Measurements from ENCODE around the gene PGGHG.

PGGHG gene

DNA sequence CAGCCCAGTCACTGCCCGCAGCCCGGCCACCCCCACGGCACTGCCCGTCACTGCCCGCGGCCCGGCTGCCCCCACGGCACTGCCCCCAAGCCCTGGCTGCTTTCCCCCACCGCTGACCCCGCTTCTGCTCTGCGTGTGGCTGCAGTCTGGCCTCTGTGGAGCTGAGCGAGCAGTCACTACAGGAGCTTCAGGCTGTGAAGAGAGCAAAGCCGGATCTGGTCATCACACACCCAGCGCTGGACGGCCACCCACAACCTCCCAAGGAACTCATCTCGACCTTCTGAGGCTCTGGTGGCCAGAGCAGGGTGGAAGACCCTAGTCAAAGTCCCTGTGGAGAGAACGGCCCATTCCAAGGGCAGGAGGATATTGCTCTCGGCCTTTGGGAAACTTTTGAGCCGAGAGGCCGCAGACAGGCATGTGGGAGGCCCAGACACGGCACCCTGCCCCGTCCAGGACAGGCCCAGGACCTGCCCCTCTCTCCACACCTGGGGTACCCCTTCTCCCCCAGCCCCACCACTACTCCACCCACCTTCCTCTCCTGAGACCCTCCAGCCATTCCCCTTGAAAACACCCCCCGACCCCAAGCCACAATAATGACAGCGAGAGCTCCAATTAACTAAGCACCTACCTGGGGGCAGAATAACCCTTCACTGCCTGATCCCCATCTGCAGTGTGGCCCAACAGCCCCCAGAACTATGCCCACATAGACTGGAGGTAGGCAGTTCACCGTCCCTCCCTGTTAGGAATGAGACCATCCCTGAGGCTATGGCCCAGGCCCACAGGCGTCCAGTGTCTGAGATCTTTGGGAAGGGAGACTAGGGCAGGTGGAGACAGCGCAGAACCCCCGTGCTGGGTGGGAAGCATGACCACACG lies 3.7 kb upstream of the PGGHG start:
- peak in 1 of 2 experiments; percentile 15 for DNase-seq

- DNase-seq: peak in 1 of 2 experiments; percentile 15
Observed at GRCh38 chr11:285894-286220, 3.1 kb upstream of the PGGHG start.

DNA sequence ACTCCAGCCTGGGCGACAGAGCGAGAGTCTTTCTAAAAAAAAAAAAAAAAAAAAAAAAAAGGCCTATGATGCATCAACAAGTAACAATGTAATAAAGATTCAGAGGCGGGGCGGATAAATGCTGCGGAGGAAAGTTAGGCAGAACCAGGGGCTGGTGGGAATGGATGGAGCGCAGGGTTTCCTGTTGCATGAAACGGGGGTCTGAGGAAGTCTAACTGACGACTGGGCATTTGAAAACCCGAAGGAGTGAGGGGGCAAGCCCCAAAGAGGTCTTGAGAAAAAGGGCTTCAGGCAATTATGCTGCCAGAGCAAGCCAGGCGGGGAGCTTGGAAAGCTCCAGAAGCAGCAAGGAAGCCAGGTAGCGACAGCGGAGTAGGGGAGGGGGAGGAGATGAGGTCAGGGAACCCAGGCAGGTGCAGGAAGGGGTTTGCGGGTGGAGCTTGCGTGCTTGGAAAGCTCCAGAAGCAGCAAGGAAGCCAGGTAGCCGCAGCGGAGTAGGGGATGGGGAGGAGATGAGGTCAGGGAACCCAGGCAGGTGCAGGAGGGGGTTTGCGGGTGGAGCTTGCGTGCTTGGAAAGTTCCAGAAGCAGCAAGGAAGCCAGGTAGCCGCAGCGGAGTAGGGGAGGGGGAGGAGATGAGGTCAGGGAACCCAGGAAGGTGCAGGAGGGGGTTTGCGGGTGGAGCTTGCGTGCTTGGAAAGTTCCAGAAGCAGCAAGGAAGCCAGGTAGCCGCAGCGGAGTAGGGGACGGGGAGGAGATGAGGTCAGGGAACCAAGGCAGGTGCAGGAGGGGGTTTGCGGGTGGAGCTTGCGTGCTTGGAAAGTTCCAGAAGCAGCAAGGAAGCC lies 1.7 kb upstream of the PGGHG start:
- peak in 1 of 2 experiments; percentile 33 for DNase-seq

- DNase-seq: peak; percentile 57 to 63
Observed at GRCh38 chr11:287821-288477, 977 bp upstream of the PGGHG start.

DNA sequence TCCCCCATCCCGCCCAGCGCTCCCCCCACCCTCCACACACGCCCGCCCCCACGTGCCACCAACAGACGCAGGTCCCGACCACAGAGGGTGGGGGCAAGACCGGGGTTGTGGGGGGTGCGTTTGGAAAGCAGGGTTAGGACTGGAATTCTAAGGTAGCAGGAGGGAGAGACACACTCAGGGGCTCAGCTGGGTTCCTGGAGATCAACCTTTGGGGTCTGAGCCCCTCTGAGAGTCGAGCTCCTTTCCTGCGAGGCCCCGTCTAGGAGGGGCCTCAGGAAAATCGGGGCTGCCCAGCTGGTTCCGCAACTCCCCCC lies 429 bp downstream of the PGGHG start:
- DNase-seq: no peak

GRCh38 chr11:289712-290620 lies 1.0 kb downstream of the PGGHG start:
- no peak for DNase-seq

DNA sequence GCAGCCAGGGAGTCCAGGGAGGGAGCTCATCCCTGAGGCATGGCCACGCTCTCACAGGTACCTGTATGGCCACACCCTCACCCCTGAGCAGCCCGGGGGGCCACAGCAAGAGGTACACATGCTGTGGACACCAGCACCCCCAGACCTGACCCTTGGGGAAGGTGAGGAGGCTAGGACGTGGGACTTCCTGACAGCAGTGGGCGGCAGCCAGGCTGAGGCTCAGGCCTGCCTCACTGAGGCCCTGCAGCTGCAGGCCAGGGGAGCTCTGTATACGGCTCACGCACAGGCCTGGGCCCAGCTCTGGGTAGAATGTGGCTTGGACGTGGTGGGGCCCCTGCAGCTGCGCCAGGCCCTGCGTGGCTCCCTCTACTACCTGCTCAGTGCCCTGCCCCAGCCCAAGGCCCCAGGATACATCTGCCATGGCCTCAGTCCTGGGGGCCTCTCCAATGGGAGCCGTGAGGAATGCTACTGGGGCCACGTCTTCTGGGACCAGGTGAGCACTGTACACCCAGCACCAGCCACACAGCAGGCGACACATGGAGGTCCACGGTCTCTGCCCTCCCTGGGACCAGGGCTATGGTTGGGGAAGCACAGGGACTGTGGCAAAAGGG lies 1.8 kb downstream of the PGGHG start:
- no peak for DNase-seq

- no peak for DNase-seq
Observed at GRCh38 chr11:291281-292210, 2.6 kb downstream of the PGGHG start.

DNA sequence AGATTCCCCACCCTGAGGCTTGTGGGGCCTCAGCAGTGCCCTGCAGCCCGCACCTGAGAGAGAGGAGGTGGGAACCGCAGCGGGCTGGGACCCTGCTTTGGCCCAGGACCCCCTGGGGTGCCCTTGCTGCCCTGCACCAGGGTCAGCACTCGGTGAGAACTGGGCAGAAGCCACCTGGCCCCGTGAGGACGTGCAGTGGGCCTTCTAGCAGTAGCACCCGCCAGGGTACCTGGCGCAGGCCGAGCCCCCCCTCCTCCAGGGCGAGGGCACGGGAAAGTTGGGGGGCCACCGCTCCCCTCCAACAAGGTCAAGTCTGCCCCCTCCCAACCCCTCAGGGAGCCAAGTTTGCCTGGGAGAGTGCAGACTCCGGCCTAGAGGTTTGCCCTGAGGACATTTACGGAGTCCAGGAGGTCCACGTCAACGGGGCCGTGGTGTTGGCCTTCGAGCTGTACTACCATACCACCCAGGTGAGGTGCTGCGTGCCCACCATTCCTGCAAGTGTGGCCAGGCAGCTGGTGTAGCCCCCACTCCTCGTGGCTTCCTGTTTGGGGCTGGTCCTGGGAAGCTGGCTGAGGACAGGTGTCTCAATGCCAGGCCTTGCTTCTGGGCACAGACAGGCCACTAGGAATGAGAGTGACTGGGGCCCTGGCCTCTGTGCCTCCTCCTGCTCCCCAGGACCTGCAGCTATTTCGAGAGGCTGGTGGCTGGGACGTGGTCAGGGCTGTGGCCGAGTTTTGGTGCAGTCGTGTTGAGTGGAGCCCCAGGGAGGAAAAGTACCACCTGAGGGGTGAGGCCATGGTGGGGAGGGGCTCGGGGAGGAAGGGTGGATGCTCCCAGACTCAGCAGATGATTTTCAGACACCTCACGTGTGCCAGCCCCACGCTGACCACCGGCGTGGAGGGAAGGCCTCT lies 3.5 kb downstream of the PGGHG start:
- DNase-seq: no peak

- DNase-seq: no peak
Observed at GRCh38 chr11:293271-293851, 4.4 kb downstream of the PGGHG start.

- DNase-seq: no peak
Observed at GRCh38 chr11:293852-294661, 5.1 kb downstream of the PGGHG start.

DNA sequence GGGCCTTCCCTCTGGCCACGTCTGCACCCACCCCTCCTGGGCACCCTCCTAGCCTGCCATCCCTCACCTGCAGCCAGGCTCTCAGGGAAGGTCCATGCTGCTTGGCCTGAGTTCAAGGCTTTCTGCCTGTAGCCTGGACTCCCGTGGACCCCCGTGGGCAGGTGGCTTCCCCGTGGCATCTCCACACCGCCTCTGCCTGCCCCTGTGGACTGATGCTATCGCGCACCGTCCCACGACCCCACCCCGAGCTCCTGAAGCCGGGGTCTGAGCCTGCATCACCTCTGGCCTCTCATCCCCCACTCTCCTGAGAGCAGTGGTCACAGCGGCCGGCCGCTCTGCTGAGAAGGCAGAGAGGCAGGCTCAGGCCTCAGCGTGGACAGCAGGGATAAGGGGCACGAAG lies 5.9 kb downstream of the PGGHG start:
- DNase-seq: no peak

DNA sequence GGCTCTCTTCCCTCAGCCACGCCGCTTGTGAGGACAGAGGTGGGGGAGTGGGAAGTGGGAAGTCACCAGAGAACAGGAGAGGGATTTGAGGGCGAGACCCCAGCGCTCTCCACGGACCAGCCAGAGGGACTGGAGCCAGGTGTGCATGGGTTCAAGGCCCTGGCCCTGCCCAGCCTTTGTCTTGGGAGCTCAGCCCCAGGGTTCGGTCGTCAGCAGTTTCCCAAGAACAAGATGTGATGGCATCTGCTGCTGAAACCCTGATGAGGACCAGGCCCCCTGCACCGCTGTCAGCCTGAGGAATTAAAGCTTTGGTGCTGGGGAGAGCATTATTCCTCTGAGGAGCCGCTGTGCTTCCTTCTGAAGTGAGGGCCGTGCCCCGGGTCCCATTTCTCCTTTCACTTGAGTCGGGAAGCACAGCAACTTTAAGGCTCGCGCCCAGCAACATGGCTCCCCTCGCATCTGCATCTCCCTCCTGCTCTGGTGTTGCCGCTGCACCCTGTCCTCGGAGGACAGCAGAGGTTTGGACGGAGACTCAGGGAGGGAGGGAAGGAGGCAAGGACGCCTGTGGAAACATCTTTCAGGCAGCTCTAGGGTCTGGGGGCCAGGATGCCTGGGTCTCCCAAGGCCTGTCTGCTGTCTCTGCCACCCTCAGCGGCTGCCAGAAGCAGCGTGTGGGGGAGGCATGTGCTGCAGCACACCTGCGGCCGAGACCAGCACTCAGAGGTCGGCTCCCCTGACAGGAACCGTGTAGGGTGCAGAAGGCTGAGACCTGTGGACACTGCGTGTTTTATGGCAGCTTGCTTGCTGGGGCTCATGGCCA lies 6.6 kb downstream of the PGGHG start:
- DNase-seq: no peak

DNA sequence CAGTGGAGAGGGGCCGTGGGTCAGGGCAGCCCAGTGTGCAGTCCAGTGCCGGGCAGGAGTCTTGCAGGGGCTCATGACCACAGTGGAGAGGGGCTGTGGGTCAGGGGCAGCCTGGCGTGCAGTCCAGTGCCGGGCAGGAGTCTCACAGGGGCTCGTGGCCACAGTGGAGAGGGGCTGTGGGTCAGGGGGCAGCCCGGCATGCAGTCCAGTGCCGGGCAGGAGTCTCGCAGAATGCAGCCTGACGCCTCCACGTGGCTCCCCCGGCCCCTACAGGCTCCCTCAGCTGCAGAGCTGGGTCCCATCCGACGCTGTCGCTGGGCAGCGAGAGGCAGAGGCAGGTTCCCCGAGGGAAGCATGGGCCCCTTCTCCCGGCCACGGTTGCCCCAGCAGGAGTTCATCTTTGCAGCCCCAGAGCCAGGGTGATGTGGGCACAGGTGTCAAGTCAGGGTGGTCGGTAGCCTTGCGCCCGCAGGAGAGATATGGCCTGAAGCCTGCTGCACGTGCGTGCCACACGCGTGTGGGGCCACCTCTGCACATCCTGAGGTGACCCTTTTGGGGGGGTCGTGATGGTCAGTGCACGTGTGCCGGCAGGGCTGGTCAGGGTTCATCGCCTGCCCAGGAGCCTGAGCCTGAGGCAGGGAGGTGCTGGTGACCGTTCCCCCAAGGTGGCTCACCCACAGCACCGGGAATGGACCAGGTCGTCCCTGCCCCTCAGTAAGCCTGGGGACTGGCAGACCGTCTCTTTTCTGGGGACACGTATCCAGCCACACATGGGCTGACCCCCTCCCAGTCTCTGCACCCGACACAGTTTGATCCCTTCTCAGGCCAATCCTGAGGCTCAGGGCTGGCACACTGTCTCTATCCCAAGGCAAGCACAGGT lies 7.5 kb downstream of the PGGHG start:
- no peak for DNase-seq

GRCh38 chr11:297051-297585 lies 8.2 kb downstream of the PGGHG start:
- no peak for DNase-seq
